Fibroblast of pulmonary artery (primary cell): ENCODE measurements around the gene HK3.

Experiments
- DNase-seq: peaks from one replicate; pipeline ENCODE4 v3.0.0-alpha.2; 2010; ENCODE audit warnings: low read depth
- H3K4me3 ChIP-seq: replicated peaks from 2 replicates; pipeline ENCODE4 v1.5.1; 2011; ENCODE audit warnings: low read depth, mild to moderate bottlenecking, control low read depth, low read length, moderate library complexity
- CTCF ChIP-seq: IDR thresholded peaks from 2 replicates; pipeline ENCODE4 v1.5.1; 2011; ENCODE audit warnings: mild to moderate bottlenecking, control low read depth, low read length, inconsistent platforms; ENCODE audit errors: missing control alignments

The HK3 gene

DNA sequence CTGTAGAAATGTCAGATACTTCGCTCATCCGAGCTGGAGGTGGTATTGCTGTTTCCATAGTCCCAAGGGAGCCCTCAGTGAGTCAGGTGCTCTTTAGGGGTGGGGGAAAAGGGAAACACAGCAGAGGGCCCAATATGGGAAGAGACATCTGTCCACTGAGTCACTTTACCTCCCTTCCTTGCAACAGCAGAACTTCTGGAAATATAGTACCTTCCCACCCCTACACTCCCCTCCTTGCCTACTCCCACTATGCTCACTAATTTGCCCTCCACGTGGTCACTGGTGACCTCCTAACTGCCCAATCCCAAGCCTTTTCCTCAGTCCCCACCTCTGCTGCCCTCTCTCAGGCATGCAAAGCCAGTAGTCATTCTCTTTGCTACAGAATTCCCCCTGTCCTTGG, 1.9 kb downstream of the HK3 start:
- no peak for DNase-seq
- H3K4me3 ChIP-seq: no peak overlapping the region
- TF ChIP-seq CTCF: no peak

- TF ChIP-seq CTCF: no peak
- H3K4me3 ChIP-seq: no peak overlapping the region
- DNase-seq: no peak
Observed at GRCh38 chr5:176895831-176896230, 3.3 kb downstream of the HK3 start.

DNA sequence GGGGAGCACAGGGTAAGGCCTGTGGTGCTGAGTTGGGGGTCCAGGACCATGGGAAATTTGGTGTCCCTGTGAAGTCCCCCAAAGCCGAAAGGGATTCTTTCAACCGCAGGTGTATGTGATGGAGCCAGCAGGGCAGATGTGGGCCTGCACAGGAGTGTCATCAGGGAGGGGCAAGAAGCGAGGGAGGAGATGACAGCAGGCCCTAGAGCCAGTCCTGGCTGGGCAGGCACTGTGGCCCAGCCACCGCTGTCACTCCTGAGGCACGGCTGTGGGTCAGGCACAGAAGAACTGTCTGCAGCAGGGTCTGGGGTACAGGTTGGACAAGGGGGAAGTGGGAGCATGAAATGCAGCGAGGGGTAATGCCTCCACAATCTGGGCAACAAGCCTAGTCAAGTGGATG, 4.8 kb downstream of the HK3 start:
- no peak overlapping the region for H3K4me3 ChIP-seq
- no peak for DNase-seq
- TF ChIP-seq CTCF: no peak

GRCh38 chr5:176892663-176893062, 6.5 kb downstream of the HK3 start:
- no peak overlapping the region for H3K4me3 ChIP-seq
- no peak for TF ChIP-seq CTCF
- DNase-seq: no peak

- H3K4me3 ChIP-seq: no peak overlapping the region
- no peak for DNase-seq
- TF ChIP-seq CTCF: no peak
Observed at GRCh38 chr5:176891331-176891958, 7.7 kb downstream of the HK3 start.

- TF ChIP-seq CTCF: no peak
- no peak for DNase-seq
- H3K4me3 ChIP-seq: no peak overlapping the region
Observed at GRCh38 chr5:176890455-176891330, 8.5 kb downstream of the HK3 start.
